Ishikawa (cell line): Measurements from ENCODE around the gene ZNF428.

Source experiments
- CEBPB ChIP-seq: IDR thresholded peaks from 2 replicates; pipeline ENCODE4 v1.6.1; 2012
- CREB1 ChIP-seq: IDR thresholded peaks from 2 replicates; pipeline ENCODE4 v1.6.1; 2012; ENCODE audit warnings: low read depth
- EGR1 ChIP-seq: IDR thresholded peaks from 2 replicates; pipeline ENCODE4 v1.6.1; 2012
- EP300 ChIP-seq: IDR thresholded peaks from 2 replicates; pipeline ENCODE4 v1.6.1; 2012; ENCODE audit warnings: borderline replicate concordance
- FOXM1 ChIP-seq: IDR thresholded peaks from 2 replicates; pipeline ENCODE4 v1.6.1; 2012; ENCODE audit warnings: low read depth, borderline replicate concordance
- NFIC ChIP-seq: IDR thresholded peaks from 2 replicates; pipeline ENCODE4 v1.6.1; 2012
- RAD21 ChIP-seq: IDR thresholded peaks from 2 replicates; pipeline ENCODE4 v1.6.1; 2012; ENCODE audit warnings: low read depth
- TAF1 ChIP-seq: IDR thresholded peaks from 2 replicates; pipeline ENCODE4 v1.6.1; 2012; ENCODE audit warnings: low read depth, mild to moderate bottlenecking
- TCF12 ChIP-seq: IDR thresholded peaks from 2 replicates; pipeline ENCODE4 v1.6.1; 2012; ENCODE audit warnings: low read depth
- TEAD4 ChIP-seq: IDR thresholded peaks from 2 replicates; pipeline ENCODE4 v1.6.1; 2012
- YY1 ChIP-seq: IDR thresholded peaks from 2 replicates; pipeline ENCODE4 v1.6.1; 2012; ENCODE audit warnings: low read depth
- ZBTB7A ChIP-seq: IDR thresholded peaks from 2 replicates; pipeline ENCODE4 v1.6.1; 2012; ENCODE audit warnings: low read depth
- TF ChIP-seq, protein P1 (sequence below): IDR thresholded peaks from 2 replicates; pipeline ENCODE4 v1.6.1; 2012
- TF ChIP-seq, protein P2 (sequence below): IDR thresholded peaks from 2 replicates; pipeline ENCODE4 v1.6.1; 2012
- TF ChIP-seq, protein P3 (sequence below): IDR thresholded peaks from 2 replicates; pipeline ENCODE4 v1.6.1; 2012; ENCODE audit warnings: low read depth, mild to moderate bottlenecking

The ZNF428 gene

DNA sequence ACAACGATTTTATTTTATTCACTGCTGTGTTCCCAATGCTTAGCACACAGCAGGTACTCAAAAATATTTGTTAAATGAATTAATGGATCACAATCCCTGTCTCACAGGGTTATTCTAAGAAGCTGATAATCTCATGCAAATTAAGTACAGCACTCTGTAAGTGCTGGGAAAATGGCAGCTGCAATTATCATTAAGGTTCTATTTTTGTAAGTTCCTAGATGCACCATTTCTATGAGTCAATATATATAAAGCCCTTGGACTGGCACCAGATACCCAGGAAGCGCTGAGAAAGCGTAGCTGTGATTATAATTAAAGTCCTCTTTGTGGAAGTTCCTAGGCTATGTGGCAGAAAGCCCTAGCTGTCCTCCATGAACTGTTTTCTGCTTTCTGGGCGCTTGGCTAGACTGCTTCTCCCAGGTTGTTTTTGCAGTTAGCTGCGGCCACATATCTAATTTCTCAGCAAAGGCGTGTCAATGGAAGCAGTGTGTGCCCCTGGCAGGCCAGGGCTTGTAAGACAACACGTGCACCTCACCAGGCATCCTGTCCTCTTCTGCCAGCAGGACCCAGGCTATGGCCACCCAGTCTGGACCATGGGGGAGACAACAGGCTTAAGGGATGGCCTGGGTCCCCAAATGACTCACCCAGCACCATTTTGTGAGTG lies 12.7 kb downstream of the ZNF428 start:
- TF ChIP-seq TCF12: no peak

DNA sequence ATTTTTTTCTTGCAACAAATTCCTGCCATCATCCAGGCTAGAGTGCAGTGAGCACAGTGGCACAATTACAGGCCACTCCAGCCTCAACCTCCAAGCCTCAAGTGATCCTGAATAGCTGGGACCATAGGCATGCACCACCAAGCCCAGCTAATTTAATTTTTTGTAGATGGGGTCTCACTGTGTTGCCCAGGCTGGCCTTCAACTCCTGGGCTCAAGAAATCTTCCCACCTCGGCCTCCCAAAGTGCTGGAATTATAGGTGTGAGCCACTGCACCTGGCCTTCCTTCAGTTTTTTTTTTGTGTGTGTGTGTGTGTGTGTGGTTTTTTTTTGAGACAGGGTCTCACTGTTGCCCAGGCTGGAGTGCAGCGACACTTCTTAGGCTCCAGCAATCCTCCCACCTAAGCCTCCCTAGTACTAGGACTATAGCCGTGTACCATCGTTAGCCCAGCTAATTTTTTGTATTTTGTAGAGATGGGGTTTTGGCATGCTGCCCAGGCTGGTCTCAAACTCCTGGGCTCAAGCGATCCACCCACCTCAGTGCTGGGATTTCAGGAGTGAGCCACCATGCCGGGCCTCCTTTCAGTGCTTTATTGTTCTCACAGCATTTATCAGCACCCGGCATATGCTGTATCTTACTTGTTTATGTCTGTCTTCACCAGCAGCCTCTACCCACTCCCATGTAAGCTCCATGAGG lies 13.4 kb downstream of the ZNF428 start:
- TF ChIP-seq TCF12 (no peak), TAF1 (no peak), CREB1 (no peak), CEBPB (no peak), TEAD4 (no peak), EGR1 (no peak), ZBTB7A (no peak), FOXM1 (no peak), NFIC (no peak), RAD21 (no peak), YY1 (no peak)
- TF ChIP-seq, protein P1, sequence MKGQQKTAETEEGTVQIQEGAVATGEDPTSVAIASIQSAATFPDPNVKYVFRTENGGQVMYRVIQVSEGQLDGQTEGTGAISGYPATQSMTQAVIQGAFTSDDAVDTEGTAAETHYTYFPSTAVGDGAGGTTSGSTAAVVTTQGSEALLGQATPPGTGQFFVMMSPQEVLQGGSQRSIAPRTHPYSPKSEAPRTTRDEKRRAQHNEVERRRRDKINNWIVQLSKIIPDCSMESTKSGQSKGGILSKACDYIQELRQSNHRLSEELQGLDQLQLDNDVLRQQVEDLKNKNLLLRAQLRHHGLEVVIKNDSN: no peak
- TF ChIP-seq, protein P2, sequence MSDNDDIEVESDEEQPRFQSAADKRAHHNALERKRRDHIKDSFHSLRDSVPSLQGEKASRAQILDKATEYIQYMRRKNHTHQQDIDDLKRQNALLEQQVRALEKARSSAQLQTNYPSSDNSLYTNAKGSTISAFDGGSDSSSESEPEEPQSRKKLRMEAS: no peak
- TF ChIP-seq, protein P3, sequence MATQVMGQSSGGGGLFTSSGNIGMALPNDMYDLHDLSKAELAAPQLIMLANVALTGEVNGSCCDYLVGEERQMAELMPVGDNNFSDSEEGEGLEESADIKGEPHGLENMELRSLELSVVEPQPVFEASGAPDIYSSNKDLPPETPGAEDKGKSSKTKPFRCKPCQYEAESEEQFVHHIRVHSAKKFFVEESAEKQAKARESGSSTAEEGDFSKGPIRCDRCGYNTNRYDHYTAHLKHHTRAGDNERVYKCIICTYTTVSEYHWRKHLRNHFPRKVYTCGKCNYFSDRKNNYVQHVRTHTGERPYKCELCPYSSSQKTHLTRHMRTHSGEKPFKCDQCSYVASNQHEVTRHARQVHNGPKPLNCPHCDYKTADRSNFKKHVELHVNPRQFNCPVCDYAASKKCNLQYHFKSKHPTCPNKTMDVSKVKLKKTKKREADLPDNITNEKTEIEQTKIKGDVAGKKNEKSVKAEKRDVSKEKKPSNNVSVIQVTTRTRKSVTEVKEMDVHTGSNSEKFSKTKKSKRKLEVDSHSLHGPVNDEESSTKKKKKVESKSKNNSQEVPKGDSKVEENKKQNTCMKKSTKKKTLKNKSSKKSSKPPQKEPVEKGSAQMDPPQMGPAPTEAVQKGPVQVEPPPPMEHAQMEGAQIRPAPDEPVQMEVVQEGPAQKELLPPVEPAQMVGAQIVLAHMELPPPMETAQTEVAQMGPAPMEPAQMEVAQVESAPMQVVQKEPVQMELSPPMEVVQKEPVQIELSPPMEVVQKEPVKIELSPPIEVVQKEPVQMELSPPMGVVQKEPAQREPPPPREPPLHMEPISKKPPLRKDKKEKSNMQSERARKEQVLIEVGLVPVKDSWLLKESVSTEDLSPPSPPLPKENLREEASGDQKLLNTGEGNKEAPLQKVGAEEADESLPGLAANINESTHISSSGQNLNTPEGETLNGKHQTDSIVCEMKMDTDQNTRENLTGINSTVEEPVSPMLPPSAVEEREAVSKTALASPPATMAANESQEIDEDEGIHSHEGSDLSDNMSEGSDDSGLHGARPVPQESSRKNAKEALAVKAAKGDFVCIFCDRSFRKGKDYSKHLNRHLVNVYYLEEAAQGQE: no peak

DNA sequence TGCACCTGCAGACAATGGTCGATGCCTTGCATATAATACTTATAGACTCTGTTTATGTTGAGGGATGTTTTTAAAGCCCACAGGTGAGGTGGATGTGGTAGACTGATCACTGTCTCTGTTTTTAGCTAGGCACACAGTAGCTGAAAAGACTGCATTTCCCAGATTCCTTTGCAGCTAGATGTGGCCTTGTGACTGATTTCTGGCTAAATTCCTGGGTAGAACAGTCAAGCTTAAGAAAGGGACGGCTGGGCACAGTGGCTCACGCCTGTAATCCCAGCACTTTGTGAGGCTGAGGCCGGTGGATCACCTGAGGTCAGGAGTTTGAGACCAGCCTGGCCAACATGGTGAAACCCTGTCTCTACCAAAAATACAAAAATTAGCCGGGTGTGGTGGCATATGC lies 19.1 kb downstream of the ZNF428 start:
- TF ChIP-seq, protein P1: 0 out of 2 replicates have a peak, but pooled peaks have one; percentile 17

DNA sequence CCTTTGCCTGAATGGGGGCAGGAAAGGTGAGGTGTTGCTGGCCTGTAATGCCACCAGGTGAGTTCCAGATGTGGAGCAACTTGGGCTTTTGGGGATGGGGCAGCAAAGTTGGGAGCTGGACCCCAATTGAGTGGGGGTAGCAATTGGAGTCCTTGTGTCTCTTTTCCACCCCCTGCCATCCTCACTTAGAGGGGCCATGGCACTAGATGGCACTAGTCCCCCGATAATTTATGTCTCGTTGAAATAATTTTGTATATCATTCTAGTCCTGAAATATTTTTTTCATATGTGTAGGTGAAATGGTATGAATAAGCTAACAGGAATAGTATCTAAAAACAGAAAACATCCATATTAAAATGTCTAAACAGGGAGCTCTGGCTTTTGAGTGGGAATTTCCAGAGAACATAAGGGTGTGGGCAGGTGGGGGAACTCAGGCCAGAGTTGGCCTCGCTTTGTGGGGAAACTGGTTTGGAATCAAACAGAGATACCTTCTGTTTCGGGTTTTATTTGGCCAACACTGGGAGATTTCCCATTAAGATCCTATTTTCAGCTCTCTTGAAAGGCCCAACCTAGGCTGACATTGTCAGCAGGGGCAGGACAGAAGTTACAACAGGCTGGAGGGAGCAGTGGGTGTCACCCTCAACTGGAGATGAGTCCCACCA lies 19.7 kb downstream of the ZNF428 start:
- TF ChIP-seq NFIC (no peak), FOXM1 (no peak), CEBPB (no peak), EGR1 (no peak), YY1 (no peak), CREB1 (no peak), TEAD4 (no peak), ZBTB7A (no peak), TCF12 (no peak), TAF1 (no peak), EP300 (no peak), RAD21 (no peak)
- TF ChIP-seq, protein P3: no peak
- TF ChIP-seq, protein P1: no peak
- TF ChIP-seq, protein P2: no peak

DNA sequence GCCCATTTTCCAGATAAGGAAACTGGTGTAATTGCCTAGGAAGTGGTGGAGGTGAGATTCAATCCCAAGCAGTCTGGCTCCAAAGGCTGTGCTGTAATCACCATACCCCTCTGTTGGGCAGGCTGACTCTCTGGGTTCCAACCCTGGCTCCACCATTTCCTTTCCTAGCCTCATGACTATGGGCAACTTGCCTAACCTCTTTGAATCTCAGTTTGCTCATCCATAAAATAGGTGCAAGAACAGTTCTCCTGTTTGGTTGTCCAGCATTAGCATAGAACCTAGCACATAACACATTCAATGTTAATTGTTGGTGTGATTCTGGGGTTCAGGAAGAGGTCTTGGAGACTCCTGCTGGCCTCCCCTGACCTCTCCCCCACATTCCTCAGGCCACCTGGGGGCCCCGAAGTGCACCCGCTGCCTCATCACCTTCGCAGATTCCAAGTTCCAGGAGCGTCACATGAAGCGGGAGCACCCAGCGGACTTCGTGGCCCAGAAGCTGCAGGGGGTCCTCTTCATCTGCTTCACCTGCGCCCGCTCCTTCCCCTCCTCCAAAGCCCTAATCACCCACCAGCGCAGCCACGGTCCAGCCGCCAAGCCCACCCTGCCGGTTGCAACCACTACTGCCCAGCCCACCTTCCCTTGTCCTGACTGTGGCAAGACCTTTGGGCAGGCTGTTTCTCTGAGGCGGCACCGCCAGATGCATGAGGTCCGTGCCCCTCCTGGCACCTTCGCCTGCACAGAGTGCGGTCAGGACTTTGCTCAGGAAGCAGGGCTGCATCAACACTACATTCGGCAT lies 20.8 kb downstream of the ZNF428 start:
- TF ChIP-seq TEAD4 (no peak), FOXM1 (no peak), CEBPB (no peak)
